HG03196 (cell line): ENCODE data around the gene MARVELD3.
"Not testable (repeated sequence)": the region's sequence is repeated elsewhere in the genome, so short reads cannot be mapped to it uniquely, and the experiment has no call there.

Source experiments
- ATAC-seq: cut with Tn5 transposase; IDR thresholded peaks from one replicate; pipeline ENCODE4 v1.9.1; 2021; ENCODE audit not compliant: unreplicated experiment

The MARVELD3 gene, protein sequence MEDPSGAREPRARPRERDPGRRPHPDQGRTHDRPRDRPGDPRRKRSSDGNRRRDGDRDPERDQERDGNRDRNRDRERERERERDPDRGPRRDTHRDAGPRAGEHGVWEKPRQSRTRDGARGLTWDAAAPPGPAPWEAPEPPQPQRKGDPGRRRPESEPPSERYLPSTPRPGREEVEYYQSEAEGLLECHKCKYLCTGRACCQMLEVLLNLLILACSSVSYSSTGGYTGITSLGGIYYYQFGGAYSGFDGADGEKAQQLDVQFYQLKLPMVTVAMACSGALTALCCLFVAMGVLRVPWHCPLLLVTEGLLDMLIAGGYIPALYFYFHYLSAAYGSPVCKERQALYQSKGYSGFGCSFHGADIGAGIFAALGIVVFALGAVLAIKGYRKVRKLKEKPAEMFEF

DNA sequence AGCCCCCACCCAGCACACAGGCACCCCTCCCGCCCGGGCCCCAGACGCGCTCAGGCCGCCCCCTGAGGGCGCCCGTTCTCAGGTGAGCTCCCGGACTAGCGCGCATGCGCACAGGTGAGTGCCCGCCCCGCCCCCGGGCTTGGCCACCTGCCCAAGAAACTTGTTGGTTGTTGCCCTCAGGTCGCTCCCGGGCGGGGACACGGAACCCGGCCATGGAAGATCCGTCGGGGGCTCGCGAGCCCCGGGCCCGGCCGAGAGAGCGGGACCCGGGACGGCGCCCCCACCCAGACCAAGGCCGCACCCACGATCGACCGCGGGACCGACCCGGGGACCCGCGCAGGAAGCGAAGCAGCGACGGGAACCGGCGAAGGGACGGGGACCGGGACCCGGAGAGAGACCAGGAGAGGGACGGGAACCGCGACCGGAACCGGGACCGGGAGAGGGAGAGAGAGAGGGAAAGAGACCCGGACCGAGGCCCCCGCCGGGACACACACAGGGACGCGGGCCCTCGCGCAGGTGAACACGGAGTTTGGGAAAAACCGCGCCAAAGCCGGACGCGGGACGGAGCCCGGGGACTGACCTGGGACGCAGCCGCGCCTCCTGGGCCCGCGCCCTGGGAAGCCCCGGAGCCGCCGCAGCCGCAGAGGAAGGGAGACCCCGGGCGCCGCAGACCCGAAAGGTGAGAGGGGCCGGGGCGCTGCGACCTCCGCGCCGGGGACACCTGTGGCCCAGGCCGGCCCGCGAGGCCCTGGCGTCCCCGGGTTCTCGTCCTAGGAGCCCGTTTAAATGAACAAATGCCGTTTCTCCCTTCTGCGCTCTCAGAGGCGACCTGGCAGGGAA is at the start of gene MARVELD3:
TSS of gene MARVELD3 (plus strand) at position 167 of the 840 bp plus-strand sequence. CDS start at position 213, 46 bp downstream.
- ATAC-seq = no peak

DNA sequence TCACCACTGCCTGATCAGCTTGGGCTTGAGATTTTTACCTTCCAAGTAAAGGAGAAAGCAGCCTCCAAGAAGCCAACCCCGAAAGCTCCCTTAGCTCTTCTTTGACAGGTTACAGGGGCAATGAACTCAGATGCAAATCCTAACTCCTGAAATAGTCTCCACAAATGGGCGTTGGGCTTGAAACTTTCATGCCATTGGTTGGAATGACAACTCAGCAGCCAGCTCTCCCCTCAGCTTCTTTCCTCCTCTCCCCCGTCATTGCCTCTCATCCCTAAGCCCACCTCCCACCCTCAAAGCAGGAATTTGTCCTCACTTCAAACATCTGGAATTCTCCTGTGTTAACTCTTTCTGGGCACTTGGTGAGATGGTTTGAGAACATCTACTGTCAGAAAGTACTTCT is 49.0 kb upstream of the MARVELD3 start, which contains the start of gene TAT:
TSS of gene TAT (minus strand) at position 122 of the 400 bp plus-strand sequence. CDS start 677 bp downstream, outside the sequence.
- ATAC-seq = no peak

DNA sequence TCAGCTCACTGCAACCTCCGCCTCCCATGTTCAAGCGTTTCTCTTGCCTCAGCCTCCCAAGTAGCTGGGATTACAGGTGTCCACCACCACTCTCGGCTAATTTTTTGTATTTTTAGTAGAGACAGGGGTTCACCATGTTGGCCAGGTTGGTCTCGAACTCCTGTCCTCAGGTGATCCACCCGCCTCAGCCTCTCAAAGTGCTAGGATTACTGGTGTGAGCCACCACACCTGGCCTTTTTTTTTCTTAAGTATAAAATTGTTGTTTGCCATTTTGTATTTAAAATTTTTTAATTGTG is 43.5 kb upstream of the MARVELD3 start:
- not testable (repeated sequence) for ATAC-seq

DNA sequence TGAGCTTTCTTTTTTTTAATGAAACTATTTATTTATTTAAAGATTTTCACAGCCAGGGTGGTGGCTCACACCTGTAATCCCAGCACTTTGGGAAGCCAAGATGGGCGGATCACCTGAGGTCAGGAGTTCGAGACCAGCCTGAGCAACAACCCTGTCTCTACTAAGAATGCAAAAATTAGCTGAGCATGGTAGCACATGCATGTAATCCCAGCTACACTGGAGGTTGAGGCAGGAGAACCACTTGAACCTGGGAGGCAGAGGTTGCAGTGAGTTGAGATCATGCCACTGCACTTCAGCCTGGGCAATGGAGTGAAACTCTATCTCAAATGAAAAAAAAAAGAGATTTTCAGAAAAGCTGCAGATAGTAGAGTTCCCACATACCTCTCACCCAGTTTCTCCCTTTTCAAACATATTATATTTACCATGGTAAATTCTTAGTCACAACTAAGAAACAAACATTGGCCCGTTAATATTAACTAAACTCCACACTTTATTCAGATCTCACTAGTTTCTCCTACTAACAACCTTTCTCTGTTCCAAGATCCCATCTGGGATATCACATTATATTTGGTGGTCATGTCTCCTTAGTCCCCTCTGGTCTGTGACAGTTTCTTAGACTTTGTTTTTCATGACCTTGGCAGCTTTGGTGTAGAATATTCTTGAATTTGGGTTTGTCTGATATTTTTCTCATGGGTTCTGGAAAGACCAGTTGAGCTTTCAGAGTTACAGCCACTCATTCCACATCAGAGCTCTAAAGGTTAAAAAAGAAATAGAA is 41.3 kb upstream of the MARVELD3 start:
- no peak for ATAC-seq

DNA sequence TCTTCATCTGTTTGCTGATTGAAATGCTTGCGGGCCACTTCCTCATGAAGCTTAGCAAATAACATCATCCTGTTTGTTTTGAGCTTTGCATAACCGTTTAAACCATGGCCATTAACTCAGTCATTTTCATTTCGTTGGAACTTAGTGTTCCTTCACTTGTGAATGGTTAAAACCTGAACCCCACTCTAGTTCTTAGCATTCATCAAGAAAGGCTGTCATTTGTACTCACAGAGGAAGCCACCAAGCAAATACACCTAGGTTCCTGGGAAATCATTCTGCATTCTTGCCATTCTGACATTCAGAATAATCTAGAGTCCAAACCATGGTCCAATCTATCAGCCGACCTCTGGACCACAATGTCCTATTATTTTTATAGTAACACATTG is 40.7 kb upstream of the MARVELD3 start:
- no peak for ATAC-seq

DNA sequence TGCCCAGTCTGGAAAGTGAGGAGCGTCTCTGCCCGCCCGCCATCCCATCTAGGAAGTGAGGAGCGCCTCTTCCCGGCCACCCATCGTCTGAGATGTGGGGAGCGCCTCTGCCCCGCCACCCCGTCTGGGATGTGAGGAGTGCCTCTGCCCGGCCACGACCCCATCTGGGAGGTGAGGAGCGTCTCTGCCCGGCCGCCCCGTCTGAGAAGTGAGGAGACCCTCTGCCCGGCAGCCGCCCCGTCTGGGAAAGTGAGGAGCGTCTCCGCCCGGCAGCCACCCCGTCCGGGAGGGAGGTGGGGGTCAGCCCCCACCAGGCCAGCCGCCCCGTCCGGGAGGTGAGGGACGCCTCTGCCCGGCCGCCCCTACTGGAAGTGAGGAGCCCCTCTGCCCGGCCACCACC is 36.6 kb upstream of the MARVELD3 start:
- ATAC-seq = not testable (repeated sequence)

DNA sequence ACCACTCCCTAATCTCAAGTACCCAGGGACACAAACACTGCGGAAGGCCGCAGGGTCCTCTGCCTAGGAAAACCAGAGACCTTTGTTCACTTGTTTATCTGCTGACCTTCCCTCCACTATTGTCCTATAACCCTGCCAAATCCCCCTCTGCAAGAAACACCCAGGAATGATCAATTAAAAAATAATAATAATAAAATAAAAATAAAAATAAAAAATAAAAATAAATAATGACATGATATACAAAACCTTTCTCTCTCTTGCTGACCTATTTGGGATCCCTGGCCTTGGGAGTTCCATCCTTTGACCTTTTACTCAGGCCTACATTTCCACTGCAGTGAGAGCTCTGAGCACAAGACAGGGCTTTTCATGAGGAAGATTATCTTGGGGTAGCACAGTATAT is 35.9 kb upstream of the MARVELD3 start:
- not testable (repeated sequence) for ATAC-seq

DNA sequence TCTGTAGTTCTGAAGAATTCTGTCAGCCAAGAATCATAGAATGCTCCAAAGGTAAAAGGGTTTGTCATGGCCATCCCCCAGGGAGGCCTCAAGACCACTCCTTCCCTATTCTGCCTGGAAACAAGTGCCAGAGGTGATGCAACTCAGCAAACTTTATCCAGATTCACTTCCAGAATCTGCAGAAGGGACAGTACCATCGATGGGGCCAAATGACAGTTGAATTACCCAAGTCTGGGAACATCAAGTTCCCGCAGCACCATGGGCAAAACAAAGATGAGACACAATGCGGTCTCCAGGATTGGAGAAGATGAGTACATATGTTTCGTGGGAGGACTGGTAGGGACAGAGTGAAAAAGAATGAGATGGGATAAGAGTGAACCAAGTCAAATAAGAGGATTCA is 35.4 kb upstream of the MARVELD3 start:
- ATAC-seq = no peak

DNA sequence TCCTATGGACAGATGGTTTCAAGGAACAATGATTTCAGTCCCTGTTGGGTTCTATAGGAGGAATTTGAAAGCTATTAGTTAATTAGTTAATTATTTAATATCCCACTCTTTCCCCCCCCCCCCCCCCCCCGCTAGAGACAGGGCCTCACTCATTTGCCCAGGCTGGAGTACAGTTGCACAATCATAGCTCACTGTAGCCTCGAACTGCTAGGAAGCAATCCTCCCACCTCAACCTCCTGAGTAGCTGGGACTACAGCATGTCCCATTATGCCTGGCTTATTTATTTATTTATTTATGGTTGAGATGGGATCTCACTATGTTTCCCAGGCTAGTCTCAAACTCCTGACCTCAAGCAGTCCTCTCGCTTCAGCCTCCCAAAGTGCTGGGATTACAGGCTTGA is 34.1 kb upstream of the MARVELD3 start:
- ATAC-seq = no peak

DNA sequence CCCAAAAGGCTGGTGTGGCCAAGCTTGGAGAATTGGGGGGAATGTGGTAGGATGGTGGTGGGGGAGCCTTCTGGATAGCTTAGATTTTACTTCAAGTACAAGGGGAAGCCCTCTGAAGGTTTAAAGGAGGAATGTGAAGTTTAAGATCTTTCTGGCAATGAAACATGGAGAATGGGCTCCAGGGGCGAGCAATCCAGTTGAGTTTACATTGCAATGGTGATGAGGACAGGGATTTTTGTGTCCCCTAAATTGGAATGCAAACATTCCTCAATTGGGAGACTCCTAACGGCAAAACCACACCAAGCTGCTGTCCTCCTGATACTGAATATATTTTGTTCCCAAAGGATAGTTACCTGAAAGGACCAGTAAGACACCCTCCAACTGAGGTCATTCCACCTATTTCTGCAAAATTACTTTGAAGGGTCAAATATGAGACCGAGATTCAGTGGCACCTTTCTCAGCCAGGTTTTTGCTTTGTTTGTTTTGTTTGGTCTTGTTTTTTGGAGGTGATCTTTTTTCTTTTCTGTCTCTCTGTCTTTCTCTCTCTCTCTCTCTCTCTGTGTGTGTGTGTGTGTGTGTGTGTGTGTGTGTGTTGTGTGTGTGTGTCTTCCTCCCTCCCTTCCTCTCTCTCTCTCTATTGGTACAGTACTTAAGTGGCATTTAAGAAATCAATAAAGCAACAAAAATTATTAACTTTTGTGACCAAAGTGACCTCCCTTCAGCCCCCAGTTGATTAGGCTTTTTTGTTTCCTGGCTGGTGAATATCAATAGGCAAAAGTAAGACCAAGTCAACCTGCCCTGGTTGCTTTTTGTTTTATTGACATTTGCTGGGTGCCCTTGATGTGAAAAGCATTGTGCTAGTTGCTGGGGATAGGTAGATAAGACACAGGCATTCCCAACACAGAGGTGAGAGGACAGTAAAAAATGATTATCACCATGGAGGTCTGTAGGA is 32.7 kb upstream of the MARVELD3 start:
- no peak for ATAC-seq

DNA sequence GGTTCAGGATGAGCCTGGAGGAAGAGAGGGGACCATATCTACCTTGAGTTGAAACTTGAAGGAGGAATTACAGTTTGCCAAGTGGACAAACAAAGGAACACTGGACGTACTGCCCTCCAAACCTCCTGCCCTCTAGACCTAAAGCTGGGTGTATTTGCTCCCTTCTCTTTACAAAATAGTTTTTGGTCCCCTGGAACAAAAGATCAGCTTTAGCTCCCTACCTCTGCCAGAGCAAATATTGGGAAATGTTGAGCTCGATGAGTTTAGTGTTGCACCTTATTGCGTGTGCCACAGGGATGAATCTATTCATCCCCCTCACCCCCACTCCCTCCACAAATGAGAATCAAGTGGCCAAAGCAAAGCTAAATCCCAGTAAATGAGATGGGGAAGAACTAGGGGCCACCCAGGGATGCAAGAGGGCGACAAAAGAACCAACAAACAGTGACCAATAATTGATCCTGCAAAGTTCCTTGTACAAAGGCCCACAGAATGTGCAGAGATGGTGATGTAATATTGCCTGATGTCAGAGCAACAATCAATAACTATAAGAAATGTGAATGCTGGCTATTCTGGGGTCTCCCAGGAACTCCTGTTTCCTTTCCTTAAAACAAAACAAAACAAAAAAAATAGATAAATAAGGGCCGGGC is 31.9 kb upstream of the MARVELD3 start:
- no peak for ATAC-seq

DNA sequence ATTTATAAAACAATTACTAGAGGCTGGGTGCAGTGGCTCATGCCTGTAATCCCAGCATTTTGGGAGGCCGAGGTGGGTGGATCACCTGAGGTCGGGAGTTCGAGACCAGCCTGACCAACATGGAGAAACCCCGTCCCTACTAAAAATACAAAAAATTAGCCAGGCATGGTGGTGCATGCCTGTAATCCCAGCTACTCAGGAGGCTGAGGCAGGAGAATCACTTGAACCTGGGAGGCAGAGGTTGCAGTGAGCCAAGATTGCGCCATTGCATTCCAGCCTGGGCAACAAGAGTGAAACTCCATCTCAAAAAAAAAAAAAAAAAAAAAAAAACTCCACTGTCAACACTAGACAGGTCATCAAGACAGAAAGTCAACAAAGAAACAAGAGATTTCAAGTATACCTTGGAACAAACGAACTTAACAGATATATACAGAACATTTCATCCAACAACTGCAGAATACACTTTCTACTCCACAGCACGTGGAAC is 30.6 kb upstream of the MARVELD3 start:
- not testable (repeated sequence) for ATAC-seq

DNA sequence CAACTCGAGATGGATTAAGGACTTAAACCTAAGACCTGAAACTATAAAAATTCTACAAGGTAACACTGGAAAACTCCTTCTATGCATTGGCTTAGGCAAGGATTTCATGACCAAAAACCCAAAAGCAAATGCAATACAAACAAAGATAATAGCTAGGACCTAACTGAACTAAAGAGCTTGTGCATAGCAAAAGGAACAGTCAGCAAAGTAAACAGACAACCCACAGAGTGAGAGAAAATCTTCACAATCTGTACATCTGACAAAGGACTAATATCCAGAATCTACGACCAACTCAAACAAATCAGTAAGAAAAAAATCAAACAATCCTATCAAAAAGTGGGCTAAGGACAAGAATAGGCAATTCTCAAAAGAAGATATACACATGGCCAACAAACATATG is 27.6 kb upstream of the MARVELD3 start:
- not testable (repeated sequence) for ATAC-seq

DNA sequence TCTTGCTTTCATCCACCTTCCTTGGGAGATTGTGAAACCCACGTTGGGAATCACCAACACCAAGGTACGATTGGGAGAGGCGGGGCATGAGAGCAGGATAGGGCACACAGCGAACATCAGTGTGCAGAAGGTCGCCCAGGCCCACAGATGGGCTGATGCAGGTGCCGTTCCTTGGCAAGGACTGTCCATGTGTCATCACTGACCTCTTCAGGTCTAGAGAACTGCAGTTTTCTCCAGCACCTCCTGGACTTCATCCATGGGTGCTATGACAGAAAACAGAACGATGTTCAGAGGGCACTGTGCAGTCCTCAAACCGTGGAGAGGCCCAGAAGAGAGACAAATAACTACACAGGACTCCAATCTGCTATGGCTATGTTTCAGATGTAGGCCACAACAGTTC is 25.2 kb upstream of the MARVELD3 start:
- ATAC-seq = no peak

DNA sequence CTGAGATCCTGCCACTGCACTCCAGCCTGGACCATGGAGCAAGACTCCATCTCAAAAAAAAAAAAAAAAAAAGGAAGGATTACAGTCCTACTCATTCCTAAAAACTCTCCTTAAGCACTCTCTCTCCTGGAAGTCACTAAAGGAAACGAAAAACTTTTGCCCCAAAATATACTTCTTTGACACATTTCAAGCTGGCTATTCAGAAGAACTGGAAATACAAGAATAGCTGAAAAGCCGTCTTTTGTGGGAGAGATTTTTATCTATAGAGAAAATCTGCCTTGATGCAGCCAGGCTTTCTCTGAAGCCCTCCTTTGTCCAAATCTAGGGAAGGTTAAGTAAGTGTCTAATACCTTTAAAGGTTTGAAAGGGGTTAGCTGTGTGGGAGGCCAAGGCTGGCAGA is 16.9 kb upstream of the MARVELD3 start:
- ATAC-seq = no peak

DNA sequence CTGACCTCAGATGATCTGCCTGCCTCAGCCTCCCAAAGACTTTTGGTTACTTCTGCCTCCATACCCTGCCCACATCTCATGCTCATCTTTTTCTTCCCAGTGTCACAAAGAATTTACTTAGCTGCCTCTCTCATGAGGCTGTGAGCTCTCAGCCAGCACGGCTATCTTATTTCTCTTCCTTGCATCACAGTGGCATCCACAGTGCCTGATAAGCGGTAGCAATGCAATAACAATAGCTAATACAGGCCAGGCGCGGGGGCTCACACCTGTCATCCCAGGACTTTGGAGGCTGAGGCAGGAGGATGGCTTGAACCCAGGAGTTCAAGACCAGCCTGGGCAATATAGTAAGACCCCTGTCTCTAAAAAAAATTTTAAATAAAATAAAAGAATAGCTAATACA is 15.5 kb upstream of the MARVELD3 start:
- ATAC-seq = no peak

DNA sequence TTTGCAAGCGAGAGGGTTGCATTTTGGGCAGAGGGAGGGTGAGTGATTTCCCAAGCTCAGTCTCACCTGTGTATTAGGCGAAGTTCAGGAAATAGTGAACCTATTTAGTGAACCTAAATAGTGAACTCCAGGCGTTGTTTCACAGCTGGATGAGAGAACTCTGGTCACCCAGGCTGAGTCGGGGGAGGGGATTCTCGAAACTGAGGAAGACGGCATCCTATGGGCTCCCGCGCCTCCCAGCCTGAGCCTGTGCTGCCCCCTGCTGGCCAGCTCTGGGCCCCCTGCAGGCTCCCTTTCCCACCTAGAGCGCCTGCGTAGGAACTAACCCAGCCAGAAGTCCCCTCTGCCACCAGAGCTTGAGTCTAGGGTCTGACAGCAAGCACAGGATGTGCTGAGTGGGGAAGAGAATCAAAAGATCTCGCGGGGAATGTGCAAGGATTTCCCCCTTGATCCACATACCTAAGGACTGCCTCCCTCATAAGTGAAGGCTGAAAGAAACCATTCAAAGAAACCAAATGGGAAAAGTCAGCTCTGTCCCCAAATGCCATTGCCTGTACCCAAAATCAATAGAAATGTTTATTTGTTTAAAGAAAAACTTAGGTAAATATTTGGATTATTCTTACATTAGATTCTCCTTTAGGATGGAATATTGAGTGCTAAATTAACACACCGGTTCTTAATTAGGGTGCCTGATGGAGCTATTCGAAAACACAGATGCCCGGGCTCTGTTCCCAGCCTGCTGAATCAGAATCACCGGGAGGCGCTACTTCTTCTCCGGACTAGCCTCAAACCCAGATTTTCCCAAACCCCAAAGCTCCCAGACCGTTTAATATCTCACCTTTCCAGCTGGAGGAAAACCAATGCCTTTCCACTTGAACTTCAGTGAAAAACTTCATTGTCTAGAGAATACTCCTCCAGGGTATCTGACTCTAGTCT is 14.8 kb upstream of the MARVELD3 start:
- no peak for ATAC-seq

DNA sequence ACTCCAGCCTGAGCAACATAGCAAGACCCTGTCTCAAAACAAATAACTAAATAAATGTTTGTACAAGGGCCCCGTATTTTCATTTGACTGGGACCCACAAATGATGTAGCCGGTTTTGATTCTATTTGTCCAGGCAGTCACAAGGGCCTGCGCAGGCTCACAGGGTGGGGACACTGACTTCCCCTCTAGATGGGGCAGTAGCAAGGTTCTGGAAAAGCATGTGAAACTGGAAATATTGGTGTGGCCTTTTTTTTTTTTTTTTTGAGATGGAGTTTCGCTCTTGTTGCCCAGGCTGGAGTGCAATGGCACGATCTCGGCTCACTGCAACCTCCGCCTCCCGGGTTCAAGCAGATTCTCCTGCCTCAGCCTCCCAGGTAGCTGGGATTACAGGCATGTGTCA is 11.0 kb upstream of the MARVELD3 start:
- ATAC-seq = not testable (repeated sequence)

DNA sequence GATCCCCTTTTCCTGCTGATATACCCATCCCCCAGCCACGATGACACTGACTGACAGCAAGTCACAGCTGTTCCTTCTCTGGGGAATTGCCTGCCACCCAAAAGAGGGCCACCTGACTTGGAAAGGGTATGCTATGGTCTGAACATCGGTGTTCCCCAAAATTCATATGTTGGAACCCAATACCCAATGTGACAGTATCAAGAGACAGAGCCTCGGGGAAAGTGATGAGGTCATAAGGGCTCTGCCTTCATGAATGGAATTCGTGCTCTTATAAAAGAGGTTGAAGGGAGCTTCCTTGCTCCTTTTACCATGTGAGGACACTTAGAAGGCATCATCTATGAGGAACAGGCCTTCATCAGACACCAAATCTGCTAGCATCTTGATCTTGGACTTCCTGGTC is 7.6 kb upstream of the MARVELD3 start:
- no peak for ATAC-seq
